ENCODE results near the gene BPTF.
A peak's percentile ranks its signal among the peaks of the same experiment; 100 is the strongest.
"Not testable (repeated sequence)": the region's sequence is repeated elsewhere in the genome, so short reads cannot be mapped to it uniquely, and the experiment has no call there.

Gene BPTF

GRCh38 chr17:67848846-67849245 is 23.5 kb downstream of the BPTF start:
- not testable (repeated sequence) for H3K36me3 ChIP-seq (ENCODE audit: control insufficient read depth in 5 of 5, insufficient read depth in 5 of 5, low read length in 5 of 5); H3K9me3 ChIP-seq (ENCODE audit: control insufficient read depth in 5 of 5, low read length in 5 of 5); H3K9ac ChIP-seq (ENCODE audit: low read length in 5 of 5); H3K4me3 ChIP-seq (ENCODE audit: low read depth in 1 of 5, low read length in 5 of 5); H3K4me1 ChIP-seq (ENCODE audit: control insufficient read depth in 5 of 5, insufficient read depth in 5 of 5, low read length in 5 of 5); H3K27me3 ChIP-seq (ENCODE audit: control insufficient read depth in 5 of 5, insufficient read depth in 4 of 5, low read length in 5 of 5); H3K27ac ChIP-seq (ENCODE audit: low read depth, low read length)

DNA sequence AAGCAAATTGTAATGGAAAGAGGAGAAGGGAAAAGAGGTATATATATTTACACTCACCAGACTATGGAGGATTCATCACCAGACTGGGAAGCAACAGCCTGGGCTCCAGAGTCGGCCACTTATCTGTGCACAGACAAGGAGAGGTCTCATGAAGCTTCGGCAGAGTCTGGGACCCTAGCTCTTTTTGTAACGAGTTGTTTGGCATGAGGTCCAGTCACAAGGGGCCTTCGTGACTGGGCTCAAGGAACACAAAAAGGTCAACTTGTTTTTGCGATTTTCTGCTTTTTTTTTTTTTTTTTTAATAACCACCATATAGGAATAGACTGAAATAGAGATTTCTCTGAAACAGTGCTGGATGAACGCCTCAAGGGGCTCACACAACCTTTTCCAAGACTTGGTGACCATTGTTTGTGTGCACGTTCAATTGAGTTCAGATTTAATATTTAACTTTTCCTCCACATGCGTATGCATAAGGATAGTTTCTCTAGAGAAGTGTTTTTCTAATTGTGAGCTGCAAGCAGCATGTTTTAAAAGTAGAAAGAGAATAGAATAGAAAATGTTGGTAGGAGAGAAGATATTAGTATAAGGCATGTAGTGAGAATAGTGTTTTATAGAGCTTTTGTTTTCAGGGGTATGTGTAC is 25.8 kb downstream of the BPTF start:
- Histone ChIP-seq H3K9me3 (ENCODE audit: control insufficient read depth in 5 of 5, low read length in 5 of 5) (peaks cover 0 to 3% (median 0%) of the 10 kb centered on the region in 5 donors), H3K4me3 (ENCODE audit: low read depth in 1 of 5, low read length in 5 of 5) (no peak overlapping the region), H3K4me1 (ENCODE audit: control insufficient read depth in 5 of 5, insufficient read depth in 5 of 5, low read length in 5 of 5) (peaks cover 0 to 6% (median 3%) of the 10 kb centered on the region in 5 donors), H3K36me3 (ENCODE audit: control insufficient read depth in 5 of 5, insufficient read depth in 5 of 5, low read length in 5 of 5) (peaks cover 7 to 11% (median 9%) of the 10 kb centered on the region in 5 donors), H3K27me3 (ENCODE audit: control insufficient read depth in 5 of 5, insufficient read depth in 4 of 5, low read length in 5 of 5) (no peaks in the 10 kb centered on the region), H3K9ac (ENCODE audit: low read length in 5 of 5) (no peak overlapping the region), H3K27ac (ENCODE audit: low read depth, low read length) (no peak overlapping the region)

- peaks cover 7 to 11% (median 9%) of the 10 kb centered on the region in 5 donors for H3K36me3 ChIP-seq (ENCODE audit: control insufficient read depth in 5 of 5, insufficient read depth in 5 of 5, low read length in 5 of 5)
- H3K27ac ChIP-seq (ENCODE audit: low read depth, low read length) = no peak overlapping the region
- H3K4me3 ChIP-seq (ENCODE audit: low read depth in 1 of 5, low read length in 5 of 5) = no peak overlapping the region
- no peak overlapping the region for H3K9ac ChIP-seq (ENCODE audit: low read length in 5 of 5)
- no peaks in the 10 kb centered on the region for H3K27me3 ChIP-seq (ENCODE audit: control insufficient read depth in 5 of 5, insufficient read depth in 4 of 5, low read length in 5 of 5)
- peaks cover 0 to 13% (median 4%) of the 10 kb centered on the region in 5 donors for H3K4me1 ChIP-seq (ENCODE audit: control insufficient read depth in 5 of 5, insufficient read depth in 5 of 5, low read length in 5 of 5)
- H3K9me3 ChIP-seq (ENCODE audit: control insufficient read depth in 5 of 5, low read length in 5 of 5) = peaks cover 0 to 3% (median 0%) of the 10 kb centered on the region in 5 donors
These were observed 28.4 kb downstream of the BPTF start for GRCh38 chr17:67853703-67854102.

GRCh38 chr17:67854378-67854777 is 29.1 kb downstream of the BPTF start:
- Histone ChIP-seq H3K9ac (ENCODE audit: low read length in 5 of 5) (no peak overlapping the region), H3K27ac (ENCODE audit: low read depth, low read length) (no peak overlapping the region), H3K36me3 (ENCODE audit: control insufficient read depth in 5 of 5, insufficient read depth in 5 of 5, low read length in 5 of 5) (peaks cover 7 to 11% (median 9%) of the 10 kb centered on the region in 5 donors), H3K4me3 (ENCODE audit: low read depth in 1 of 5, low read length in 5 of 5) (no peak overlapping the region), H3K27me3 (ENCODE audit: control insufficient read depth in 5 of 5, insufficient read depth in 4 of 5, low read length in 5 of 5) (no peaks in the 10 kb centered on the region), H3K9me3 (ENCODE audit: control insufficient read depth in 5 of 5, low read length in 5 of 5) (peaks cover 0 to 3% (median 0%) of the 10 kb centered on the region in 5 donors), H3K4me1 (ENCODE audit: control insufficient read depth in 5 of 5, insufficient read depth in 5 of 5, low read length in 5 of 5) (peaks cover 0 to 16% (median 4%) of the 10 kb centered on the region in 5 donors)

- H3K27me3 ChIP-seq (ENCODE audit: control insufficient read depth in 5 of 5, insufficient read depth in 4 of 5, low read length in 5 of 5) = no peaks in the 10 kb centered on the region
- no peaks in the 10 kb centered on the region for H3K9me3 ChIP-seq (ENCODE audit: control insufficient read depth in 5 of 5, low read length in 5 of 5)
- H3K27ac ChIP-seq (ENCODE audit: low read depth, low read length) = no peak overlapping the region
- H3K4me1 ChIP-seq (ENCODE audit: control insufficient read depth in 5 of 5, insufficient read depth in 5 of 5, low read length in 5 of 5) = peaks cover 0 to 17% (median 7%) of the 10 kb centered on the region in 5 donors
- no peak overlapping the region for H3K4me3 ChIP-seq (ENCODE audit: low read depth in 1 of 5, low read length in 5 of 5)
- H3K36me3 ChIP-seq (ENCODE audit: control insufficient read depth in 5 of 5, insufficient read depth in 5 of 5, low read length in 5 of 5) = peaks cover 7 to 11% (median 9%) of the 10 kb centered on the region in 5 donors
- no peak overlapping the region for H3K9ac ChIP-seq (ENCODE audit: low read length in 5 of 5)
These were observed 30.4 kb downstream of the BPTF start for GRCh38 chr17:67855504-67856324.

DNA sequence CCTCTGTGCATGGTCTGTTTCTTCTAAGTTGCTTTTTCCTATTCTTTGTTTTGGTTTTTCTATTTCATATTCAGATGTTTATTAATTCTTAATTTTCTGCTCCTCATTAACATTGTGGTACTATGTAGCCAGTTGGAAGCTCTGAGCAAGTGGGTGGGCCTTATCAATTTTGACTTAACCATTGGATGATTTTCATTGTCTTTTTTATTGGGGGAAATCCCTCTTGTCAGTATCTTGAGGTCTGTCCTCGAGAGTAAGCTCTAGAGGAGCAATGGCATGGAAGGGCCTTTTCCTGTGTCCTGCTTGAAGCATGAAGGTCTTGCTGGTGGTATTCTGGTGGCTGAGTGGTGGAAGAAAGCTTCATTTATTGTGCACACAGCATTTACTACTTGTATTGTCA is 31.1 kb downstream of the BPTF start:
- Histone ChIP-seq H3K36me3 (ENCODE audit: control insufficient read depth in 5 of 5, insufficient read depth in 5 of 5, low read length in 5 of 5) (peaks cover 7 to 11% (median 9%) of the 10 kb centered on the region in 5 donors), H3K9ac (ENCODE audit: low read length in 5 of 5) (peak overlapping the region in 1 of 5 donors; percentile 4), H3K4me1 (ENCODE audit: control insufficient read depth in 5 of 5, insufficient read depth in 5 of 5, low read length in 5 of 5) (peaks cover 0 to 17% (median 7%) of the 10 kb centered on the region in 5 donors)
- H3K27ac ChIP-seq (ENCODE audit: low read depth, low read length); H3K9me3 ChIP-seq (ENCODE audit: control insufficient read depth in 5 of 5, low read length in 5 of 5); H3K27me3 ChIP-seq (ENCODE audit: control insufficient read depth in 5 of 5, insufficient read depth in 4 of 5, low read length in 5 of 5); H3K4me3 ChIP-seq (ENCODE audit: low read depth in 1 of 5, low read length in 5 of 5): not testable (repeated sequence)

- no peaks in the 10 kb centered on the region for H3K27me3 ChIP-seq (ENCODE audit: control insufficient read depth in 5 of 5, insufficient read depth in 4 of 5, low read length in 5 of 5)
- peaks cover 4 to 7% (median 4%) of the 10 kb centered on the region in 5 donors for H3K36me3 ChIP-seq (ENCODE audit: control insufficient read depth in 5 of 5, insufficient read depth in 5 of 5, low read length in 5 of 5)
- H3K4me3 ChIP-seq (ENCODE audit: low read depth in 1 of 5, low read length in 5 of 5) = no peak overlapping the region
- H3K4me1 ChIP-seq (ENCODE audit: control insufficient read depth in 5 of 5, insufficient read depth in 5 of 5, low read length in 5 of 5) = peaks cover 0 to 7% (median 3%) of the 10 kb centered on the region in 5 donors
- no peak overlapping the region for H3K27ac ChIP-seq (ENCODE audit: low read depth, low read length)
- no peak overlapping the region for H3K9ac ChIP-seq (ENCODE audit: low read length in 5 of 5)
- no peaks in the 10 kb centered on the region for H3K9me3 ChIP-seq (ENCODE audit: control insufficient read depth in 5 of 5, low read length in 5 of 5)
These were observed 37.4 kb downstream of the BPTF start for GRCh38 chr17:67862614-67863217.

- no peak overlapping the region for H3K4me3 ChIP-seq (ENCODE audit: low read depth in 1 of 5, low read length in 5 of 5)
- H3K36me3 ChIP-seq (ENCODE audit: control insufficient read depth in 5 of 5, insufficient read depth in 5 of 5, low read length in 5 of 5) = peaks cover 4 to 7% (median 4%) of the 10 kb centered on the region in 5 donors
- no peak overlapping the region for H3K27ac ChIP-seq (ENCODE audit: low read depth, low read length)
- no peak overlapping the region for H3K9ac ChIP-seq (ENCODE audit: low read length in 5 of 5)
- no peaks in the 10 kb centered on the region for H3K27me3 ChIP-seq (ENCODE audit: control insufficient read depth in 5 of 5, insufficient read depth in 4 of 5, low read length in 5 of 5)
- no peaks in the 10 kb centered on the region for H3K9me3 ChIP-seq (ENCODE audit: control insufficient read depth in 5 of 5, low read length in 5 of 5)
- peaks cover 0 to 7% (median 3%) of the 10 kb centered on the region in 5 donors for H3K4me1 ChIP-seq (ENCODE audit: control insufficient read depth in 5 of 5, insufficient read depth in 5 of 5, low read length in 5 of 5)
These were observed 38.4 kb downstream of the BPTF start for GRCh38 chr17:67863624-67864247.

DNA sequence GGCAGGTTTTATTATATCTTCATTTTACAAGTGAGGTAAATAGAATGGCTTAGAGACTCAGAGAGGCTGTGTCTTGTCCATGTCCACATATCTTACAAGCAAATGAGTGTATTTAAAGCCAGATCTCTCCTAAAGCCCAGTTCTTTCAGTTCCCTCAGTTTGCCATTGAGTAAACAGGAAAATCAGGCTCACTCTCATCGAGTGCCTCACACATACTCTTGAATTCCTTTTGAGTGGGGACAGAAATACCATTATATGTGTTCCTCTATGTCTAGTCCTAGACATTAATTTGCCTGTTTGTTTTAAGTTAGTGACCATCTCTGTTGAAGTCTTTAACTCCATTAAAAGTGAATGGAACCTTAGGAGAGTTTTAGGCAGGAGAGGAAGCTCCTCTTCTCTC is 40.1 kb downstream of the BPTF start:
- Histone ChIP-seq H3K9ac (ENCODE audit: low read length in 5 of 5) (no peak overlapping the region), H3K27me3 (ENCODE audit: control insufficient read depth in 5 of 5, insufficient read depth in 4 of 5, low read length in 5 of 5) (no peaks in the 10 kb centered on the region), H3K36me3 (ENCODE audit: control insufficient read depth in 5 of 5, insufficient read depth in 5 of 5, low read length in 5 of 5) (peaks cover 4 to 7% (median 4%) of the 10 kb centered on the region in 5 donors), H3K4me3 (ENCODE audit: low read depth in 1 of 5, low read length in 5 of 5) (no peak overlapping the region), H3K9me3 (ENCODE audit: control insufficient read depth in 5 of 5, low read length in 5 of 5) (no peaks in the 10 kb centered on the region), H3K27ac (ENCODE audit: low read depth, low read length) (no peak overlapping the region), H3K4me1 (ENCODE audit: control insufficient read depth in 5 of 5, insufficient read depth in 5 of 5, low read length in 5 of 5) (peaks cover 0 to 3% (median 0%) of the 10 kb centered on the region in 5 donors)

Data from subcutaneous abdominal adipose tissue (tissue), 5 donors.